H1 (cell line): ENCODE measurements around the gene NKX6-1. TPM values are rescaled to one million over a fixed set of nuclear protein-coding genes. Genes with fewer than 3 reads are reported as not detected.

Experiments
- ASH2L ChIP-seq: fragments of 200-600, 300-600 bp; sonication (generic); IDR thresholded peaks from one replicate; pipeline ENCODE4 v1.7.1; 2017; ENCODE audit warnings: low read length
- CHD7 ChIP-seq: fragments of 300-600 bp; sonication (generic); IDR thresholded peaks from 2 replicates; pipeline ENCODE4 v1.7.1; 2012; ENCODE audit warnings: low read length, moderate library complexity, mild to moderate bottlenecking, inconsistent platforms; ENCODE audit not compliant: insufficient replicate concordance
- EGR1 ChIP-seq: IDR thresholded peaks from 2 replicates; pipeline ENCODE4 v1.6.1; 2011; ENCODE audit warnings: low read depth, low read length, borderline replicate concordance
- POLR2A ChIP-seq, 2 experiments: IDR thresholded peaks; 1 replicate in 1 of 2; 2 replicates in 1 of 2; pipeline ENCODE4 v1.6.1; 2011; ENCODE audit warnings: low read depth in 2 of 2, low read length in 2 of 2, mild to moderate bottlenecking in 2 of 2; ENCODE audit errors: control extremely low read depth in 1 of 2
- SAP30 ChIP-seq: fragments of 300-600 bp; sonication (generic); IDR thresholded peaks from 2 replicates; pipeline ENCODE4 v1.7.1; 2012; ENCODE audit warnings: low read length, moderate library complexity, mild to moderate bottlenecking, inconsistent platforms; ENCODE audit not compliant: insufficient read depth, insufficient replicate concordance
- SIX5 ChIP-seq: IDR thresholded peaks from 2 replicates; pipeline ENCODE4 v1.6.1; 2011; ENCODE audit warnings: mild to moderate bottlenecking, low read depth, low read length
- SP4 ChIP-seq: IDR thresholded peaks from 2 replicates; pipeline ENCODE4 v1.6.1; 2012; ENCODE audit warnings: low read length, inconsistent platforms
- polyA plus RNA-seq, 7 experiments: library from polyadenylated mRNA; depleted of rRNA in 3 of 7; stranded (reverse) in 5 of 7; unstranded in 2 of 7; fragments of >200 nt in 5 of 7; fragments of 200-250 nt in 2 of 7; gene quantifications; 1 replicate in 5 of 7; 2 replicates in 1 of 7; 4 replicates in 1 of 7; pipeline versions ENCODE4 v1.2.1 to v1.2.3, GENCODE V29; 2011 to 2013; ENCODE audit warnings: missing spikeins in 2 of 7, mixed read lengths in 2 of 7
- total RNA-seq: library from RNA; stranded (reverse); fragmentation: NEBNext Ultra II Directional; extraction: Animal tissue kit (Norgen Biotek cat#: 25700); gene quantifications from 2 replicates; pipeline ENCODE4 v1.2.1, GENCODE V29; 2021
- TF ChIP-seq, protein P1 (sequence below), 3 experiments: IDR thresholded peaks; 1 replicate in 2 of 3; 2 replicates in 1 of 3; pipeline versions ENCODE4 v1.5.1 to v1.6.1; 2011; ENCODE audit warnings: low read length in 3 of 3, mild to moderate bottlenecking in 3 of 3, inconsistent platforms in 2 of 3, low read depth in 1 of 3, moderate library complexity in 1 of 3; ENCODE audit not compliant: insufficient read depth in 1 of 3; ENCODE audit errors: control extremely low read depth in 1 of 3

The NKX6-1 gene
- total and polyA plus RNA-seq, 2 of the 8 experiments (the other 6 are each of a cell fraction or from before 2014, with no cell fraction given): 0.03 to 0.45 TPM

DNA sequence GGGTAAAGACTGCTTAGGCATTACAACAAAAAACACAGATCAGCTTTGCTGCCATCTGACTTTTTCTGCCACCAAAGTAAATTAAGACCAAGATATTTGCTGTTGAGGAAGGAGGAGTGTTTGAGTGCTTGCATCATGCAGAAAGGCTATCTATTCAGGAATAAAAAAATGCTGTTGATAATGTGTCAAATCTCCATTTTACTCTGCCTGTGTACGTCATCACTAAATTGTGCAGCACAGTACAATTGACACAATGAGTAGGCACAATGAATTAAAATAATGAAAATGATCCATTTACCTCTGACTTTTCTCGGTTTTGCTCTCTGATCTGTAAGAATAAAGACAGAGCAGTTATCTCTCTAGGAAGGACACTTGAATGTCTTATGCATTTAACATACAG is 56.3 kb downstream of the NKX6-1 start (continued):
- TF ChIP-seq CHD7: no peak
- no peak for TF ChIP-seq SP4
- TF ChIP-seq, protein P1, sequence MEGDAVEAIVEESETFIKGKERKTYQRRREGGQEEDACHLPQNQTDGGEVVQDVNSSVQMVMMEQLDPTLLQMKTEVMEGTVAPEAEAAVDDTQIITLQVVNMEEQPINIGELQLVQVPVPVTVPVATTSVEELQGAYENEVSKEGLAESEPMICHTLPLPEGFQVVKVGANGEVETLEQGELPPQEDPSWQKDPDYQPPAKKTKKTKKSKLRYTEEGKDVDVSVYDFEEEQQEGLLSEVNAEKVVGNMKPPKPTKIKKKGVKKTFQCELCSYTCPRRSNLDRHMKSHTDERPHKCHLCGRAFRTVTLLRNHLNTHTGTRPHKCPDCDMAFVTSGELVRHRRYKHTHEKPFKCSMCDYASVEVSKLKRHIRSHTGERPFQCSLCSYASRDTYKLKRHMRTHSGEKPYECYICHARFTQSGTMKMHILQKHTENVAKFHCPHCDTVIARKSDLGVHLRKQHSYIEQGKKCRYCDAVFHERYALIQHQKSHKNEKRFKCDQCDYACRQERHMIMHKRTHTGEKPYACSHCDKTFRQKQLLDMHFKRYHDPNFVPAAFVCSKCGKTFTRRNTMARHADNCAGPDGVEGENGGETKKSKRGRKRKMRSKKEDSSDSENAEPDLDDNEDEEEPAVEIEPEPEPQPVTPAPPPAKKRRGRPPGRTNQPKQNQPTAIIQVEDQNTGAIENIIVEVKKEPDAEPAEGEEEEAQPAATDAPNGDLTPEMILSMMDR (IDR thresholded peaks at IDR 0.05; ENCODE audit: control extremely low read depth in 1 of 3, insufficient read depth in 1 of 3, low read depth in 1 of 3, low read length in 3 of 3): no peak
- TF ChIP-seq ASH2L: no peak
- TF ChIP-seq EGR1: no peak
- no peak for TF ChIP-seq SIX5
- TF ChIP-seq SAP30: no peak
- no peak for TF ChIP-seq POLR2A (IDR thresholded peaks at IDR 0.05; ENCODE audit: control extremely low read depth in 1 of 2, low read depth in 2 of 2, low read length in 2 of 2)
